ENCODE measurements around the gene SLC1A7.

Gene SLC1A7

GRCh38 chr1:53062708-53063591 lies 79.5 kb downstream of the SLC1A7 start:
- DNase-seq (ENCODE audit: low read depth in 1 of 2, low spot score in 1 of 2): no peak

- no peak for DNase-seq (ENCODE audit: low read depth in 1 of 2, low spot score in 1 of 2)
These were observed 80.4 kb downstream of the SLC1A7 start, which contains the start of gene PODN for GRCh38 chr1:53061859-53062707. TSS of gene PODN (plus strand) at chr1:53062213. CDS start at chr1:53069856, 7,643 bp downstream.

GRCh38 chr1:53061123-53061858 lies 81.1 kb downstream of the SLC1A7 start:
- no peak for DNase-seq (ENCODE audit: low read depth in 1 of 2, low spot score in 1 of 2)

GRCh38 chr1:53060579-53060978 lies 81.9 kb downstream of the SLC1A7 start:
- no peak for DNase-seq (ENCODE audit: low read depth in 1 of 2, low spot score in 1 of 2)

GRCh38 chr1:53057127-53057526 lies 85.3 kb downstream of the SLC1A7 start:
- DNase-seq (ENCODE audit: low read depth in 1 of 2, low spot score in 1 of 2): no peak

GRCh38 chr1:53051676-53052075 lies 90.8 kb downstream of the SLC1A7 start:
- no peak for DNase-seq (ENCODE audit: low read depth in 1 of 2, low spot score in 1 of 2)

- DNase-seq (ENCODE audit: low read depth in 1 of 2, low spot score in 1 of 2): no peak
These were observed 92.1 kb downstream of the SLC1A7 start for GRCh38 chr1:53050310-53050709.

- no peak for DNase-seq (ENCODE audit: low read depth in 1 of 2, low spot score in 1 of 2)
These were observed 92.9 kb downstream of the SLC1A7 start for GRCh38 chr1:53049574-53049967.

- no peak for DNase-seq (ENCODE audit: low read depth in 1 of 2, low spot score in 1 of 2)
These were observed 93.4 kb downstream of the SLC1A7 start for GRCh38 chr1:53048960-53049573.

- no peak for DNase-seq (ENCODE audit: low read depth in 1 of 2, low spot score in 1 of 2)
These were observed 94.4 kb downstream of the SLC1A7 start for GRCh38 chr1:53047737-53048736.

GRCh38 chr1:53046930-53047329 lies 95.5 kb downstream of the SLC1A7 start:
- no peak for DNase-seq (ENCODE audit: low read depth in 1 of 2, low spot score in 1 of 2)

GRCh38 chr1:53044926-53045325 lies 97.5 kb downstream of the SLC1A7 start:
- no peak for DNase-seq (ENCODE audit: low read depth in 1 of 2, low spot score in 1 of 2)

- no peak for DNase-seq (ENCODE audit: low read depth in 1 of 2, low spot score in 1 of 2)
These were observed 99.2 kb downstream of the SLC1A7 start for GRCh38 chr1:53043271-53043670.

GRCh38 chr1:53038566-53038965 lies 103.9 kb downstream of the SLC1A7 start:
- no peak for DNase-seq (ENCODE audit: low read depth in 1 of 2, low spot score in 1 of 2)
